ENCODE data around the gene CASP12.

CASP12 gene

GRCh38 chr11:104892723-104893511, 5.3 kb downstream of the CASP12 start:
- no peak for DNase-seq (ENCODE audit: low read depth in 2 of 2)

- DNase-seq (ENCODE audit: low read depth in 2 of 2) = no peak
Measured at GRCh38 chr11:104891135-104891534, 7.1 kb downstream of the CASP12 start.

- DNase-seq (ENCODE audit: low read depth in 2 of 2) = no peak
Measured at GRCh38 chr11:104883342-104883741, 14.9 kb downstream of the CASP12 start.

GRCh38 chr11:104881117-104881794, 17.0 kb downstream of the CASP12 start:
- DNase-seq (ENCODE audit: low read depth in 2 of 2) = no peak

- no peak for DNase-seq (ENCODE audit: low read depth in 2 of 2)
Measured at GRCh38 chr11:104879514-104880190, 18.6 kb downstream of the CASP12 start.

- no peak for DNase-seq (ENCODE audit: low read depth in 2 of 2)
Measured at GRCh38 chr11:104876861-104877431, 21.3 kb downstream of the CASP12 start.

GRCh38 chr11:104876324-104876723, 21.9 kb downstream of the CASP12 start:
- no peak for DNase-seq (ENCODE audit: low read depth in 2 of 2)

GRCh38 chr11:104873252-104873651, 25.0 kb downstream of the CASP12 start:
- DNase-seq (ENCODE audit: low read depth in 2 of 2) = no peak

GRCh38 chr11:104872393-104872792, 25.9 kb downstream of the CASP12 start:
- no peak for DNase-seq (ENCODE audit: low read depth in 2 of 2)

GRCh38 chr11:104870910-104871309, 27.4 kb downstream of the CASP12 start:
- no peak for DNase-seq (ENCODE audit: low read depth in 2 of 2)

GRCh38 chr11:104866815-104867214, 31.4 kb downstream of the CASP12 start:
- DNase-seq (ENCODE audit: low read depth in 2 of 2) = no peak

- no peak for DNase-seq (ENCODE audit: low read depth in 2 of 2)
Measured at GRCh38 chr11:104858882-104859775, 39.1 kb downstream of the CASP12 start.

GRCh38 chr11:104856607-104857006, 41.7 kb downstream of the CASP12 start:
- DNase-seq (ENCODE audit: low read depth in 2 of 2) = no peak

- DNase-seq (ENCODE audit: low read depth in 2 of 2) = no peak
Measured at GRCh38 chr11:104855965-104856364, 42.3 kb downstream of the CASP12 start.

- DNase-seq (ENCODE audit: low read depth in 2 of 2) = no peak
Measured at GRCh38 chr11:104853276-104853675, 45.0 kb downstream of the CASP12 start.

- no peak for DNase-seq (ENCODE audit: low read depth in 2 of 2)
Measured at GRCh38 chr11:104852811-104853210, 45.4 kb downstream of the CASP12 start.

GRCh38 chr11:104846216-104846615, 52.0 kb downstream of the CASP12 start:
- DNase-seq (ENCODE audit: low read depth in 2 of 2) = no peak

- no peak for DNase-seq (ENCODE audit: low read depth in 2 of 2)
Measured at GRCh38 chr11:104844451-104844850, 53.8 kb downstream of the CASP12 start.

GRCh38 chr11:104843150-104843836, 55.0 kb downstream of the CASP12 start:
- DNase-seq (ENCODE audit: low read depth in 2 of 2) = no peak

- no peak for DNase-seq (ENCODE audit: low read depth in 2 of 2)
Measured at GRCh38 chr11:104841973-104842525, 56.2 kb downstream of the CASP12 start.

Data from stimulated activated CD4-positive, alpha-beta T cell treated with anti-CD3 and anti-CD28 coated beads, Interleukin-12 subunit alpha, Interleukin-12 subunit beta, amount 100 ng/mL, for 24 hours (primary cell).